HepG2 (cell line): Measurements from ENCODE around the gene LIG4. TPM values are rescaled to one million over a fixed set of nuclear protein-coding genes. Genes with fewer than 3 reads are reported as not detected.
A peak's percentile ranks its signal among the peaks of the same experiment; 100 is the strongest.

Source experiments
- LCORL ChIP-seq, 2 experiments: fragments of 450-650 bp in 1 of 2; sonication (generic) in 1 of 2; formaldehyde crosslinking in 1 of 2; IDR thresholded peaks; 2 replicates each; pipeline versions ENCODE4 v1.5.0 to v1.6.1; 2017 to 2020; ENCODE audit warnings: antibody characterized with exemption in 1 of 2, missing genetic modification reagents in 1 of 2
- MXD4 ChIP-seq: IDR thresholded peaks from 2 replicates; pipeline ENCODE4 v1.6.1; 2016; ENCODE audit warnings: mild to moderate bottlenecking, missing biosample characterization, missing genetic modification reagents
- NFIC ChIP-seq: IDR thresholded peaks from 2 replicates; pipeline ENCODE4 v1.6.1; 2012; ENCODE audit warnings: mild to moderate bottlenecking, low read length, inconsistent platforms
- NFKBIZ ChIP-seq: IDR thresholded peaks from 2 replicates; pipeline ENCODE4 v1.6.1; 2018; ENCODE audit warnings: missing genetic modification reagents, missing compliant biosample characterization
- NONO ChIP-seq, 2 experiments: fragments of 450-650 bp in 1 of 2; sonication (generic) in 1 of 2; formaldehyde crosslinking in 1 of 2; IDR thresholded peaks in 1 of 2; conservative IDR thresholded peaks in 1 of 2; 2 replicates each; pipeline versions ENCODE4 v1.6.1 to v1.8.0; 2017 to 2022; ENCODE audit warnings: mild to moderate bottlenecking in 1 of 2, missing genetic modification reagents in 1 of 2, moderate library complexity in 1 of 2
- REPIN1 ChIP-seq: sonication (generic); formaldehyde crosslinking; IDR thresholded peaks from 2 replicates; pipeline ENCODE4 v1.8.0; 2022; ENCODE audit warnings: missing genetic modification reagents, low read depth, mild to moderate bottlenecking, borderline replicate concordance
- SAP130 ChIP-seq: IDR thresholded peaks from 2 replicates; pipeline ENCODE4 v1.6.1; 2016; ENCODE audit warnings: low read depth
- SETDB1 ChIP-seq: sonication (generic); formaldehyde crosslinking; IDR thresholded peaks from 2 replicates; pipeline ENCODE4 v1.5.1; 2020; ENCODE audit warnings: missing genetic modification reagents, mild to moderate bottlenecking, borderline replicate concordance
- SIX1 ChIP-seq: sonication (generic); formaldehyde crosslinking; IDR thresholded peaks from 2 replicates; pipeline ENCODE4 v1.4.0; 2020; ENCODE audit warnings: missing genetic modification reagents, borderline replicate concordance
- TARDBP ChIP-seq: sonication (generic); formaldehyde crosslinking; IDR thresholded peaks from 2 replicates; pipeline ENCODE4 v1.8.0; 2022; ENCODE audit warnings: mild to moderate bottlenecking, missing genetic modification reagents
- TERF1 ChIP-seq: sonication (generic); formaldehyde crosslinking; IDR thresholded peaks from 2 replicates; pipeline ENCODE4 v1.8.0; 2022; ENCODE audit warnings: mild to moderate bottlenecking, missing genetic modification reagents, moderate library complexity
- ZNF24 ChIP-seq: fragments of 450-650 bp; IDR thresholded peaks from 2 replicates; pipeline ENCODE4 v1.6.1; 2017; ENCODE audit warnings: antibody characterized with exemption, mild to moderate bottlenecking
- ZNF260 ChIP-seq: sonication (generic); formaldehyde crosslinking; IDR thresholded peaks from 2 replicates; pipeline ENCODE4 v1.4.0; 2020; ENCODE audit warnings: missing genetic modification reagents, low read depth, mild to moderate bottlenecking, borderline replicate concordance
- ZNF383 ChIP-seq: sonication (generic); formaldehyde crosslinking; IDR thresholded peaks from 2 replicates; pipeline ENCODE4 v1.4.0; 2020; ENCODE audit warnings: missing genetic modification reagents, mild to moderate bottlenecking, borderline replicate concordance
- polyA plus RNA-seq, 8 experiments: library from polyadenylated mRNA; depleted of rRNA in 3 of 8; stranded (reverse) in 7 of 8; unstranded in 1 of 8; fragments of >200 nt; fragmentation: Illumina TruSeq in 4 of 8; extraction: Trizol in 4 of 8; gene quantifications; 2 replicates each; pipeline versions ENCODE4 v1.2.1 to v1.2.3, GENCODE V29; 2011 to 2016; ENCODE audit warnings: low read depth in 4 of 8, missing spikeins in 1 of 8, mixed read lengths in 1 of 8; ENCODE audit not compliant: insufficient read depth in 1 of 8
- total RNA-seq, 5 experiments: library from RNA; depleted of rRNA; stranded (reverse); fragments of >200 nt; fragmentation: Illumina TruSeq; extraction: Trizol; gene quantifications; 2 replicates each; pipeline ENCODE4 v1.2.3, GENCODE V29; 2016; ENCODE audit warnings: low read depth in 1 of 5
- TF ChIP-seq, protein P1 (sequence below): IDR thresholded peaks from 2 replicates; pipeline ENCODE4 v1.6.1; 2016; ENCODE audit warnings: missing compliant biosample characterization, missing genetic modification reagents, borderline replicate concordance
- TF ChIP-seq, protein P2 (sequence below): sonication (generic); formaldehyde crosslinking; IDR thresholded peaks from 2 replicates; pipeline ENCODE4 v1.5.0; 2020; ENCODE audit warnings: mild to moderate bottlenecking, missing genetic modification reagents, moderate library complexity
- TF ChIP-seq, protein P3 (sequence below): sonication (generic); formaldehyde crosslinking; IDR thresholded peaks from 2 replicates; pipeline ENCODE4 v1.4.0; 2020; ENCODE audit warnings: mild to moderate bottlenecking, missing genetic modification reagents

Gene LIG4
- total and polyA plus RNA-seq, 2 of the 13 experiments (the other 11 are each of a cell fraction or from before 2014, with no cell fraction given): 4.0 to 4.5 TPM

DNA sequence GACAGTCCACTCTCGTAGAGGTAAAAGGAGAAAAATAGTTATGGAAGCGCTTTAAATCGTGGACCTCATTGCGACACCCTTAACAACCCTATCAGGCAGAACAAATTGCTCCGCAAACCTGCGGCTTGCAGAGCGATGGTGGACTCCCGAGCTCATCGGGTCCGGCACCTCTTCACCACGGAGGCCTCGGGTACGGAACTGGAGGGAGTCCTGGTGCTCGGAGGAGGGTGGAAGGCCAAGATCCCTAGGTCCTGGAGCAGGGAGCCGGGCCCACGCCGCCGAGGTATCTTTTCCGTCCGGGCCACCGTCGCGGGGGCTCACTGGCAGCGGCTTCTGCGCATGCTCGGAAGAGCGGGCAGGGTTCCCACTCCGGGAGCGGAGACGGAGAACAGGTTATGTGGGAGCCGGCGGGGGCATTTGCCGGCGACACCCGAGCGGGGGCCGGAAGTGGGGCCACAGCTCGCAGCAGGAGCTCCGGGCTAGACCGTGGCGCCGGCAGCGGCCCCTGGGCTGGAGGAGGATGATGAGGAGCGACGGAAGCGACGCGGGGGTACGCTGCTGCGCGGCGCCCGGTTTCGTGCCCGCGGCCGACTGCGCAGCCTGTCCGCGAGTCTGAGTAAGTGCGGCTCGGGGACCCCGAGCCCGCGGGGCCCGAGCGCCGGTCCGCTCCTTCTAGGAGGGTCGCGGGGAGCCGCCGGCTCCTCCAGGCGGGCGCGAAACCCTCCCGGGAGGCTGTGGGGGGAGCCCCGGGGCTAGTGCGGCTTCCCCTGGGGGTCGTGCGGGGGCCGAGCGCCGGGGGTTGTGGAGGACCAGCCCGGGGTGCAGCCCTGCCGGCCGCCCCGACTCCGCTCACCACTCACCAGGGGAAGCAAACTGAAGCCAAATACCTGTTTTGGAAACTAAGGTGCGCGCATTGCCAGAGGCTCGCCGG is 3.0 kb upstream of the LIG4 start, which contains the start of gene ABHD13 (continued):
- TF ChIP-seq NFKBIZ (peak; percentile 70), TERF1 (no peak), NFIC (0 out of 2 replicates have a peak, but pooled peaks have one; percentile 32), ZNF260 (CRISPR knock-in tag) (no peak), SAP130 (CRISPR knock-in tag) (peak; percentile 72), SIX1 (CRISPR knock-in tag) (0 out of 2 replicates have a peak, but pooled peaks have one; percentile 18), REPIN1 (CRISPR knock-in tag) (peak; percentile 69; the same call in 1 of the 2 replicates), NONO (IDR thresholded peaks at IDR 0.05) (no peak), NONO (CRISPR knock-in tag; conservative IDR thresholded peaks at IDR 0.05) (peak; percentile 84), ZNF24 (0 out of 2 replicates have a peak, but pooled peaks have one; percentile 24), MXD4 (CRISPR knock-in tag) (peak; percentile 70; the same call in 1 of the 2 replicates), ZNF383 (CRISPR knock-in tag) (0 out of 2 replicates have a peak, but pooled peaks have one; percentile 57), LCORL (IDR thresholded peaks at IDR 0.05) (no peak; the same call in 1 of the 2 replicates), LCORL (CRISPR knock-in tag; IDR thresholded peaks at IDR 0.05) (no peak), SETDB1 (CRISPR knock-in tag) (no peak), TARDBP (CRISPR knock-in tag) (peak; percentile 86)
- TF ChIP-seq, protein P1, sequence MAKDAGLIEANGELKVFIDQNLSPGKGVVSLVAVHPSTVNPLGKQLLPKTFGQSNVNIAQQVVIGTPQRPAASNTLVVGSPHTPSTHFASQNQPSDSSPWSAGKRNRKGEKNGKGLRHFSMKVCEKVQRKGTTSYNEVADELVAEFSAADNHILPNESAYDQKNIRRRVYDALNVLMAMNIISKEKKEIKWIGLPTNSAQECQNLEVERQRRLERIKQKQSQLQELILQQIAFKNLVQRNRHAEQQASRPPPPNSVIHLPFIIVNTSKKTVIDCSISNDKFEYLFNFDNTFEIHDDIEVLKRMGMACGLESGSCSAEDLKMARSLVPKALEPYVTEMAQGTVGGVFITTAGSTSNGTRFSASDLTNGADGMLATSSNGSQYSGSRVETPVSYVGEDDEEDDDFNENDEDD (CRISPR knock-in tag): peak; percentile 39; the same call in 1 of the 2 replicates
- TF ChIP-seq, protein P2, sequence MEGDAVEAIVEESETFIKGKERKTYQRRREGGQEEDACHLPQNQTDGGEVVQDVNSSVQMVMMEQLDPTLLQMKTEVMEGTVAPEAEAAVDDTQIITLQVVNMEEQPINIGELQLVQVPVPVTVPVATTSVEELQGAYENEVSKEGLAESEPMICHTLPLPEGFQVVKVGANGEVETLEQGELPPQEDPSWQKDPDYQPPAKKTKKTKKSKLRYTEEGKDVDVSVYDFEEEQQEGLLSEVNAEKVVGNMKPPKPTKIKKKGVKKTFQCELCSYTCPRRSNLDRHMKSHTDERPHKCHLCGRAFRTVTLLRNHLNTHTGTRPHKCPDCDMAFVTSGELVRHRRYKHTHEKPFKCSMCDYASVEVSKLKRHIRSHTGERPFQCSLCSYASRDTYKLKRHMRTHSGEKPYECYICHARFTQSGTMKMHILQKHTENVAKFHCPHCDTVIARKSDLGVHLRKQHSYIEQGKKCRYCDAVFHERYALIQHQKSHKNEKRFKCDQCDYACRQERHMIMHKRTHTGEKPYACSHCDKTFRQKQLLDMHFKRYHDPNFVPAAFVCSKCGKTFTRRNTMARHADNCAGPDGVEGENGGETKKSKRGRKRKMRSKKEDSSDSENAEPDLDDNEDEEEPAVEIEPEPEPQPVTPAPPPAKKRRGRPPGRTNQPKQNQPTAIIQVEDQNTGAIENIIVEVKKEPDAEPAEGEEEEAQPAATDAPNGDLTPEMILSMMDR (CRISPR knock-in tag): peak; percentile 22; the same call in 1 of the 2 replicates
- TF ChIP-seq, protein P3, sequence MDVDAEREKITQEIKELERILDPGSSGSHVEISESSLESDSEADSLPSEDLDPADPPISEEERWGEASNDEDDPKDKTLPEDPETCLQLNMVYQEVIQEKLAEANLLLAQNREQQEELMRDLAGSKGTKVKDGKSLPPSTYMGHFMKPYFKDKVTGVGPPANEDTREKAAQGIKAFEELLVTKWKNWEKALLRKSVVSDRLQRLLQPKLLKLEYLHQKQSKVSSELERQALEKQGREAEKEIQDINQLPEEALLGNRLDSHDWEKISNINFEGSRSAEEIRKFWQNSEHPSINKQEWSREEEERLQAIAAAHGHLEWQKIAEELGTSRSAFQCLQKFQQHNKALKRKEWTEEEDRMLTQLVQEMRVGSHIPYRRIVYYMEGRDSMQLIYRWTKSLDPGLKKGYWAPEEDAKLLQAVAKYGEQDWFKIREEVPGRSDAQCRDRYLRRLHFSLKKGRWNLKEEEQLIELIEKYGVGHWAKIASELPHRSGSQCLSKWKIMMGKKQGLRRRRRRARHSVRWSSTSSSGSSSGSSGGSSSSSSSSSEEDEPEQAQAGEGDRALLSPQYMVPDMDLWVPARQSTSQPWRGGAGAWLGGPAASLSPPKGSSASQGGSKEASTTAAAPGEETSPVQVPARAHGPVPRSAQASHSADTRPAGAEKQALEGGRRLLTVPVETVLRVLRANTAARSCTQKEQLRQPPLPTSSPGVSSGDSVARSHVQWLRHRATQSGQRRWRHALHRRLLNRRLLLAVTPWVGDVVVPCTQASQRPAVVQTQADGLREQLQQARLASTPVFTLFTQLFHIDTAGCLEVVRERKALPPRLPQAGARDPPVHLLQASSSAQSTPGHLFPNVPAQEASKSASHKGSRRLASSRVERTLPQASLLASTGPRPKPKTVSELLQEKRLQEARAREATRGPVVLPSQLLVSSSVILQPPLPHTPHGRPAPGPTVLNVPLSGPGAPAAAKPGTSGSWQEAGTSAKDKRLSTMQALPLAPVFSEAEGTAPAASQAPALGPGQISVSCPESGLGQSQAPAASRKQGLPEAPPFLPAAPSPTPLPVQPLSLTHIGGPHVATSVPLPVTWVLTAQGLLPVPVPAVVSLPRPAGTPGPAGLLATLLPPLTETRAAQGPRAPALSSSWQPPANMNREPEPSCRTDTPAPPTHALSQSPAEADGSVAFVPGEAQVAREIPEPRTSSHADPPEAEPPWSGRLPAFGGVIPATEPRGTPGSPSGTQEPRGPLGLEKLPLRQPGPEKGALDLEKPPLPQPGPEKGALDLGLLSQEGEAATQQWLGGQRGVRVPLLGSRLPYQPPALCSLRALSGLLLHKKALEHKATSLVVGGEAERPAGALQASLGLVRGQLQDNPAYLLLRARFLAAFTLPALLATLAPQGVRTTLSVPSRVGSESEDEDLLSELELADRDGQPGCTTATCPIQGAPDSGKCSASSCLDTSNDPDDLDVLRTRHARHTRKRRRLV (CRISPR knock-in tag): 0 out of 2 replicates have a peak, but pooled peaks have one; percentile 34
